Measurements from ENCODE around the gene PTPRM.

PTPRM gene

GRCh38 chr18:7937268-7937667 is 370.2 kb downstream of the PTPRM start:
- no peak overlapping the region for H3K27ac ChIP-seq (ENCODE audit: low read depth, low read length)
- H3K9me3 ChIP-seq (ENCODE audit: control insufficient read depth, insufficient read depth, low read length) = no peaks in the 10 kb centered on the region; the same call in 1 of the 2 replicates
- no peaks in the 10 kb centered on the region for H3K4me1 ChIP-seq (ENCODE audit: control insufficient read depth, low read length)
- H3K9me2 ChIP-seq (replicated peaks; ENCODE audit: control insufficient read depth, low read length) = no peaks in the 10 kb centered on the region
- H4K20me1 ChIP-seq (ENCODE audit: control insufficient read depth, insufficient read depth, low read depth, low read length) = no peaks in the 10 kb centered on the region
- no peaks in the 10 kb centered on the region for H3K79me2 ChIP-seq (ENCODE audit: control insufficient read depth, low read length)
- H3K4me2 ChIP-seq (ENCODE audit: low read length) = no peak overlapping the region
- TF ChIP-seq EZH2phosphoT487 (IDR thresholded peaks at IDR 0.05; ENCODE audit: borderline replicate concordance, low read length) = no peak
- no peaks in the 10 kb centered on the region for H3F3A ChIP-seq (ENCODE audit: control insufficient read depth, insufficient read depth)
- no peaks in the 10 kb centered on the region for H3K27me3 ChIP-seq (ENCODE audit: control insufficient read depth, low read length)
- no peaks in the 10 kb centered on the region for H3K36me3 ChIP-seq (ENCODE audit: control insufficient read depth, low read length)
- no peak overlapping the region for H3K4me3 ChIP-seq (ENCODE audit: low read length)

DNA sequence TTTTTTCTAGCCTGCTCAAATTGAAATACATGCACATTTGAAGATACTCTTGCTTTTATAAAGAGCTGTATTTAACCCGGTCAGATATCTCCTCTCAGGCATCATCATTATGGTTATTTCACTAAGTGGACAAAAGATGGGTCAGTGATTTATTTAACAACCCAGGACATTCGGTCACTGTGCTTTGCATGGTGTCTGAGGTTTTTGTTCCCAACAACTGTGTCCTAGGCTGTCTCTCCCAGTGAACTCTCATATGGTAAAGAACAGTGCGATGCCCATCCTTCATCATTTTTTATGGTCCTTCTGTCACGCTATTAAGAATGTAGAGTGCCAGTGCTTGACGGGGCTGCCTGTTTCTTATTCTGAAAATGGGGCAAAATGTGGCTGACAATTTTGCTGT is 372.4 kb downstream of the PTPRM start:
- Histone ChIP-seq H3K36me3 (ENCODE audit: control insufficient read depth, low read length) (no peaks in the 10 kb centered on the region), H3K27me3 (ENCODE audit: control insufficient read depth, low read length) (no peaks in the 10 kb centered on the region), H3K79me2 (ENCODE audit: control insufficient read depth, low read length) (no peaks in the 10 kb centered on the region), H3K27ac (ENCODE audit: low read depth, low read length) (no peak overlapping the region), H3K4me2 (ENCODE audit: low read length) (no peak overlapping the region), H3K4me3 (ENCODE audit: low read length) (no peak overlapping the region), H3K4me1 (ENCODE audit: control insufficient read depth, low read length) (no peaks in the 10 kb centered on the region), H3K9me3 (ENCODE audit: control insufficient read depth, insufficient read depth, low read length) (no peaks in the 10 kb centered on the region; the same call in 1 of the 2 replicates), H3K9me2 (replicated peaks; ENCODE audit: control insufficient read depth, low read length) (no peaks in the 10 kb centered on the region), H3F3A (ENCODE audit: control insufficient read depth, insufficient read depth) (no peaks in the 10 kb centered on the region), H4K20me1 (ENCODE audit: control insufficient read depth, insufficient read depth, low read depth, low read length) (no peaks in the 10 kb centered on the region)
- no peak for TF ChIP-seq EZH2phosphoT487 (IDR thresholded peaks at IDR 0.05; ENCODE audit: borderline replicate concordance, low read length)
- TF ChIP-seq CTCF (IDR thresholded peaks at IDR 0.05; ENCODE audit: low read depth, low read length, poor library complexity, severe bottlenecking) = no peak

- no peak overlapping the region for H3K4me3 ChIP-seq (ENCODE audit: low read length)
- H3K79me2 ChIP-seq (ENCODE audit: control insufficient read depth, low read length) = no peaks in the 10 kb centered on the region
- H4K20me1 ChIP-seq (ENCODE audit: control insufficient read depth, insufficient read depth, low read depth, low read length) = no peaks in the 10 kb centered on the region
- no peak for TF ChIP-seq CTCF (IDR thresholded peaks at IDR 0.05; ENCODE audit: low read depth, low read length, poor library complexity, severe bottlenecking)
- TF ChIP-seq EZH2phosphoT487 (IDR thresholded peaks at IDR 0.05; ENCODE audit: borderline replicate concordance, low read length) = no peak
- no peaks in the 10 kb centered on the region for H3K9me2 ChIP-seq (replicated peaks; ENCODE audit: control insufficient read depth, low read length)
- H3K4me1 ChIP-seq (ENCODE audit: control insufficient read depth, low read length) = no peaks in the 10 kb centered on the region
- no peaks in the 10 kb centered on the region for H3K36me3 ChIP-seq (ENCODE audit: control insufficient read depth, low read length)
- no peak overlapping the region for H3K4me2 ChIP-seq (ENCODE audit: low read length)
- H3K27me3 ChIP-seq (ENCODE audit: control insufficient read depth, low read length) = no peaks in the 10 kb centered on the region
- no peaks in the 10 kb centered on the region; the same call in 1 of the 2 replicates for H3K9me3 ChIP-seq (ENCODE audit: control insufficient read depth, insufficient read depth, low read length)
- H3K27ac ChIP-seq (ENCODE audit: low read depth, low read length) = no peak overlapping the region
- H3F3A ChIP-seq (ENCODE audit: control insufficient read depth, insufficient read depth) = no peaks in the 10 kb centered on the region
These were observed 373.3 kb downstream of the PTPRM start for GRCh38 chr18:7940379-7940778.

GRCh38 chr18:7940971-7941370 is 373.9 kb downstream of the PTPRM start:
- no peaks in the 10 kb centered on the region for H4K20me1 ChIP-seq (ENCODE audit: control insufficient read depth, insufficient read depth, low read depth, low read length)
- no peaks in the 10 kb centered on the region for H3F3A ChIP-seq (ENCODE audit: control insufficient read depth, insufficient read depth)
- H3K9me3 ChIP-seq (ENCODE audit: control insufficient read depth, insufficient read depth, low read length) = no peaks in the 10 kb centered on the region; the same call in 1 of the 2 replicates
- H3K4me2 ChIP-seq (ENCODE audit: low read length) = no peak overlapping the region
- no peaks in the 10 kb centered on the region for H3K79me2 ChIP-seq (ENCODE audit: control insufficient read depth, low read length)
- TF ChIP-seq EZH2phosphoT487 (IDR thresholded peaks at IDR 0.05; ENCODE audit: borderline replicate concordance, low read length) (no peak), CTCF (IDR thresholded peaks at IDR 0.05; ENCODE audit: low read depth, low read length, poor library complexity, severe bottlenecking) (no peak)
- H3K4me3 ChIP-seq (ENCODE audit: low read length) = no peak overlapping the region
- H3K36me3 ChIP-seq (ENCODE audit: control insufficient read depth, low read length) = no peaks in the 10 kb centered on the region
- no peaks in the 10 kb centered on the region for H3K9me2 ChIP-seq (replicated peaks; ENCODE audit: control insufficient read depth, low read length)
- no peaks in the 10 kb centered on the region for H3K4me1 ChIP-seq (ENCODE audit: control insufficient read depth, low read length)
- no peaks in the 10 kb centered on the region for H3K27me3 ChIP-seq (ENCODE audit: control insufficient read depth, low read length)
- no peak overlapping the region for H3K27ac ChIP-seq (ENCODE audit: low read depth, low read length)
